IMR-90 (cell line): Measurements from ENCODE around the gene RRP36. TPM values are rescaled to one million over a fixed set of nuclear protein-coding genes. Genes with fewer than 3 reads are reported as not detected.

Experiments
- ATAC-seq: fragments of 200-7000 bp; cut with Tn5 transposase; 2 replicates; pipeline ENCODE4 v1.9.1; 2020; ENCODE audit warnings: low read depth, mild to moderate bottlenecking, moderate library complexity
- BruUV-seq: library from RNA; stranded (reverse); fragments of 400-500 nt; replicated peaks from 2 replicates; lab custom pipeline; 2021; lab: Mats Ljungman, UMichigan
- CTCF ChIA-PET: fragments of 300-600 bp; formaldehyde crosslinking; extraction: SDS; loops from one replicate; lab custom pipeline; 2021; ENCODE audit warnings: antibody characterized with exemption; lab: Yijun Ruan, JAX
- POLR2A ChIA-PET: fragments of 300-600 bp; sonication (Branson Sonifier 250); formaldehyde crosslinking; loops from one replicate; lab custom pipeline; 2022; ENCODE audit warnings: antibody characterized with exemption; ENCODE audit not compliant: unreplicated experiment; lab: Charles Lee
- DNase-seq: peaks from one replicate; pipeline ENCODE4 v3.0.0; 2013
- H2AFZ ChIP-seq: replicated peaks from 2 replicates; pipeline ENCODE3; 2013; ENCODE audit warnings: low read length, mild to moderate bottlenecking; ENCODE audit not compliant: poor library complexity
- H2AK5ac ChIP-seq: 2 replicates; pipeline ENCODE4 v1.6.1; 2013; ENCODE audit warnings: low read depth, low read length, inconsistent platforms
- H2AK9ac ChIP-seq: replicated peaks from 2 replicates; pipeline ENCODE3; 2013; ENCODE audit warnings: mild to moderate bottlenecking, low read depth, low read length, moderate library complexity; ENCODE audit not compliant: poor library complexity
- H2BK120ac ChIP-seq: 2 replicates; pipeline ENCODE4 v1.6.1; 2013; ENCODE audit warnings: low read depth, low read length, inconsistent platforms
- H2BK15ac ChIP-seq: 3 replicates; pipeline ENCODE4 v1.6.1; 2013; ENCODE audit warnings: low read depth, low read length, inconsistent platforms
- H2BK20ac ChIP-seq: 2 replicates; pipeline ENCODE4 v1.6.1; 2013; ENCODE audit warnings: low read depth, mild to moderate bottlenecking, inconsistent platforms, low read length, moderate library complexity
- H2BK5ac ChIP-seq: 2 replicates; pipeline ENCODE4 v1.6.1; 2013; ENCODE audit warnings: mild to moderate bottlenecking, low read depth, low read length, inconsistent platforms; ENCODE audit not compliant: poor library complexity, severe bottlenecking
- H3K14ac ChIP-seq: replicated peaks from 2 replicates; pipeline ENCODE4 v1.6.1; 2013; ENCODE audit warnings: low read depth, low read length, inconsistent platforms
- H3K18ac ChIP-seq: 2 replicates; pipeline ENCODE4 v1.6.1; 2013; ENCODE audit warnings: low read depth, low read length, control low read depth
- H3K23ac ChIP-seq: 2 replicates; pipeline ENCODE4 v1.6.1; 2013; ENCODE audit warnings: low read depth, low read length, inconsistent platforms
- H3K27ac ChIP-seq: 2 replicates; pipeline ENCODE4 v1.5.1; 2013; ENCODE audit warnings: mild to moderate bottlenecking, control low read depth, low read length; ENCODE audit not compliant: insufficient read depth
- H3K27me3 ChIP-seq: 2 replicates; pipeline ENCODE4 v1.6.1; 2013; ENCODE audit warnings: low read length; ENCODE audit not compliant: control insufficient read depth, insufficient read depth
- H3K36me3 ChIP-seq: 2 replicates; pipeline ENCODE4 v1.6.1; 2013; ENCODE audit warnings: low read length, mixed read lengths; ENCODE audit not compliant: control insufficient read depth, insufficient read depth
- H3K4ac ChIP-seq: 2 replicates; pipeline ENCODE4 v1.6.1; 2013; ENCODE audit warnings: low read depth, low read length, inconsistent platforms
- H3K4me1 ChIP-seq: 2 replicates; pipeline ENCODE4 v1.6.1; 2013; ENCODE audit warnings: low read length, mixed read lengths; ENCODE audit not compliant: control insufficient read depth, insufficient read depth
- H3K4me2 ChIP-seq: 2 replicates; pipeline ENCODE4 v1.6.1; 2013; ENCODE audit warnings: low read depth, mild to moderate bottlenecking, control low read depth, low read length, moderate library complexity
- H3K4me3 ChIP-seq: 2 replicates; pipeline ENCODE4 v1.5.1; 2013; ENCODE audit warnings: low read depth, mild to moderate bottlenecking, control low read depth, low read length, moderate library complexity; ENCODE audit not compliant: insufficient read depth
- H3K56ac ChIP-seq: 2 replicates; pipeline ENCODE4 v1.6.1; 2013; ENCODE audit warnings: low read length, inconsistent platforms; ENCODE audit not compliant: insufficient read depth; ENCODE audit errors: extremely low read depth
- H3K79me1 ChIP-seq, 2 experiments: 2 replicates each; pipeline ENCODE4 v1.6.1; 2013; ENCODE audit warnings: low read length in 2 of 2, inconsistent platforms in 1 of 2, low read depth in 1 of 2
- H3K9ac ChIP-seq: 2 replicates; pipeline ENCODE4 v1.6.1; 2013; ENCODE audit warnings: low read depth, low read length, control low read depth
- H3K9me1 ChIP-seq: 2 replicates; pipeline ENCODE4 v1.6.1; 2013; ENCODE audit warnings: low read length, inconsistent platforms; ENCODE audit not compliant: insufficient read depth
- H3K9me3 ChIP-seq: 2 replicates; pipeline ENCODE4 v1.6.1; 2013; ENCODE audit warnings: low read length; ENCODE audit not compliant: control insufficient read depth, insufficient read depth
- H4K20me1 ChIP-seq: 2 replicates; pipeline ENCODE4 v1.6.1; 2013; ENCODE audit warnings: low read length, inconsistent platforms; ENCODE audit not compliant: insufficient read depth
- H4K5ac ChIP-seq: 2 replicates; pipeline ENCODE4 v1.6.1; 2013; ENCODE audit warnings: mild to moderate bottlenecking, low read depth, low read length, control low read depth
- H4K8ac ChIP-seq, 2 experiments: 2 replicates each; pipeline ENCODE4 v1.6.1; 2013; ENCODE audit warnings: low read depth in 2 of 2, low read length in 2 of 2, control low read depth in 1 of 2, inconsistent platforms in 1 of 2
- H4K91ac ChIP-seq: 2 replicates; pipeline ENCODE4 v1.6.1; 2013; ENCODE audit warnings: low read depth, low read length, inconsistent platforms; ENCODE audit not compliant: insufficient read depth
- CTCF ChIP-seq: conservative IDR thresholded peaks from 2 replicates; pipeline ENCODE4 v1.5.1; 2012; ENCODE audit warnings: mild to moderate bottlenecking, low read depth, low read length, improper control_type of control experiment
- WGBS, 2 experiments: methylation state at CpG; one replicate each; pipeline versions ENCODE4 v1.1.5 to v1.1.7; 2013; ENCODE audit warnings: missing lambda C conversion rate in 2 of 2; ENCODE audit not compliant: insufficient read length in 1 of 2; ENCODE audit errors: extremely low coverage in 2 of 2; 5-methylcytosine and 5-hydroxymethylcytosine counted together
- dilution Hi-C: fragments of 300-500 bp; cut with HindIII; formaldehyde crosslinking; loops from one replicate; pipeline ENCODE4 v1.14.3; 2018; ENCODE audit warnings: low sequenced_read_pairs; ENCODE audit not compliant: unreplicated experiment
- in situ Hi-C: fragments of 300-500 bp; cut with MboI; formaldehyde crosslinking; loops from 3 replicates; pipeline ENCODE4 v1.14.3; 2019; ENCODE audit warnings: low sequenced_read_pairs, inconsistent platforms, mixed read lengths
- intact Hi-C: fragments of 100-400 bp; cut with micrococcal nuclease; formaldehyde crosslinking; loops from 2 replicates; pipeline ENCODE4 v1.10.0; 2022
- polyA plus RNA-seq, 3 experiments: library from polyadenylated mRNA; depleted of rRNA; stranded (reverse); fragments of >200 nt; gene quantifications; 2 replicates each; pipeline ENCODE4 v1.2.3, GENCODE V29; 2012; ENCODE audit warnings: low replicate concordance in 1 of 3
- total RNA-seq: library from RNA; depleted of rRNA; stranded (reverse); fragments of >200 nt; gene quantifications from 2 replicates; pipeline ENCODE4 v1.2.3, GENCODE V29; 2012

RRP36 gene
- total and polyA plus RNA-seq, 2 of the 4 experiments (the other 2 are of a cell fraction) = 54.3 to 106 TPM

GRCh38 chr6:43033496-43034189, 12.2 kb downstream of the RRP36 start:
- Histone ChIP-seq H3K79me1 (peaks cover 7 to 12% of the 10 kb centered on the region in 2 experiments; a peak in 2 of 4 replicates), H2BK15ac (no peak overlapping the region), H3K4me2 (no peak overlapping the region), H2AK9ac (no peak overlapping the region), H2AFZ (no peak overlapping the region), H4K5ac (no peak overlapping the region), H3K9me3 (no peaks in the 10 kb centered on the region), H3K27ac (no peak overlapping the region), H2BK120ac (no peak overlapping the region), H3K9me1 (no peaks in the 10 kb centered on the region), H3K56ac (no peak overlapping the region), H3K14ac (no peak overlapping the region), H3K9ac (no peak overlapping the region), H3K18ac (no peak overlapping the region), H3K4ac (no peak overlapping the region), H3K4me1 (no peaks in the 10 kb centered on the region), H4K8ac (no peak overlapping the region), H3K27me3 (no peaks in the 10 kb centered on the region), H2BK20ac (no peak overlapping the region), H3K36me3 (peaks cover 59% of the 10 kb centered on the region), H2AK5ac (no peak overlapping the region), H2BK5ac (no peak overlapping the region), H4K91ac (no peak overlapping the region), H3K4me3 (no peak overlapping the region), H3K23ac (no peak overlapping the region), H4K20me1 (peaks cover 8% of the 10 kb centered on the region; the same call in 1 of the 2 replicates)
- dilution Hi-C loops = no loop called here
- in situ Hi-C loops = no loop called here
- no peak for TF ChIP-seq CTCF
- CTCF ChIA-PET = no interaction called here
- DNase-seq (no peak), ATAC-seq (no peak)
- POLR2A ChIA-PET = no interaction called here
- no CpG with 5 or more reads among the region's 2 CpGs for WGBS, 2 experiments
- intact Hi-C loops = no loop called here
- no TSS peak for BruUV-seq
